ENCODE measurements around the gene CTBP1. TPM values are rescaled to one million over a fixed set of nuclear protein-coding genes. Genes with fewer than 3 reads are reported as not detected.

Gene CTBP1
- total RNA-seq, 1 donor from 2014 or later, result 213 TPM

Other genes starting within 250 kb of the CTBP1 start
- 28.2 TPM for gene FGFRL1, start 237.5 kb downstream of the CTBP1 start, total RNA-seq
- gene RNF212, start 135.6 kb downstream of the CTBP1 start, total RNA-seq, result 5.8 TPM
- 52.0 TPM for gene SPON2, start 76.5 kb downstream of the CTBP1 start, total RNA-seq
- 78.0 TPM for gene MAEA, start 40.8 kb upstream of the CTBP1 start, total RNA-seq
- 41.5 TPM for gene UVSSA, start 98.1 kb upstream of the CTBP1 start, total RNA-seq
- gene NKX1-1, start 157.3 kb upstream of the CTBP1 start, total RNA-seq, result not detected

Measured in mucosa of gallbladder (tissue), 1 donor.